OCI-LY1 (cell line): ENCODE data around the gene TTLL9.

Experiments used
- H2AFZ ChIP-seq: fragments of 200-600 bp; sonication (generic), shearing (Covaris generic); 2 replicates; pipeline ENCODE4 v1.6.0; 2014; ENCODE audit warnings: antibody characterized with exemption, mild to moderate bottlenecking, low read length
- H3F3A ChIP-seq: fragments of 200-600 bp; sonication (generic), shearing (Covaris generic); 2 replicates; pipeline ENCODE4 v1.6.0; 2014; ENCODE audit warnings: mild to moderate bottlenecking, antibody characterized with exemption, low read length, moderate library complexity; ENCODE audit not compliant: insufficient read depth
- H3K27ac ChIP-seq: fragments of 200-600 bp; sonication (generic); 2 replicates; pipeline ENCODE4 v1.5.1; 2014; ENCODE audit warnings: low read length, mixed run types, mild to moderate bottlenecking, low read depth; ENCODE audit not compliant: poor library complexity, severe bottlenecking
- H3K27me3 ChIP-seq: fragments of 200-600 bp; sonication (generic); 2 replicates; pipeline ENCODE4 v1.6.0; 2014; ENCODE audit warnings: antibody characterized with exemption, mild to moderate bottlenecking, low read length, moderate library complexity; ENCODE audit not compliant: insufficient read depth
- H3K36me3 ChIP-seq: fragments of 200-600 bp; sonication (generic); 2 replicates; pipeline ENCODE4 v1.6.1; 2014; ENCODE audit warnings: mild to moderate bottlenecking, antibody characterized with exemption, low read length, moderate library complexity, mixed read lengths; ENCODE audit not compliant: insufficient read depth
- H3K4me1 ChIP-seq: fragments of 200-600 bp; sonication (generic); 2 replicates; pipeline ENCODE4 v1.5.1; 2014; ENCODE audit warnings: mild to moderate bottlenecking, low read length, moderate library complexity; ENCODE audit not compliant: insufficient read depth, severe bottlenecking
- H3K4me2 ChIP-seq: fragments of 200-600 bp; sonication (generic), shearing (Covaris generic); 2 replicates; pipeline ENCODE4 v1.6.1; 2014; ENCODE audit warnings: low read length
- H3K4me3 ChIP-seq: fragments of 200-600 bp; sonication (generic); 2 replicates; pipeline ENCODE4 v1.5.1; 2014; ENCODE audit warnings: low read length, low read depth, mild to moderate bottlenecking, mixed read lengths; ENCODE audit not compliant: poor library complexity, severe bottlenecking
- H3K79me2 ChIP-seq: fragments of 200-600 bp; shearing (Covaris generic); 2 replicates; pipeline ENCODE4 v1.6.1; 2016; ENCODE audit warnings: mixed run types, low read length, mixed read lengths; ENCODE audit not compliant: insufficient read depth
- H3K9ac ChIP-seq: fragments of 200-600 bp; sonication (generic), shearing (Covaris generic); 2 replicates; pipeline ENCODE4 v1.6.1; 2014; ENCODE audit warnings: mild to moderate bottlenecking, low read length, mixed read lengths
- H3K9me2 ChIP-seq: fragments of 200-600 bp; sonication (generic), shearing (Covaris generic); 2 replicates; pipeline ENCODE4 v1.6.1; 2014; ENCODE audit warnings: low read depth, mild to moderate bottlenecking, low read length, mixed read lengths
- H3K9me3 ChIP-seq: fragments of 200-600 bp; shearing (Covaris generic); 2 replicates; pipeline ENCODE4 v1.6.1; 2014; ENCODE audit warnings: low read length, mixed read lengths
- H4K20me1 ChIP-seq: fragments of 200-600 bp; sonication (generic), shearing (Covaris generic); 2 replicates; pipeline ENCODE4 v1.6.0; 2016; ENCODE audit warnings: mild to moderate bottlenecking, low read length; ENCODE audit not compliant: insufficient read depth
- CTCF ChIP-seq: fragments of 200-600 bp; sonication (generic), shearing (Covaris generic); IDR thresholded peaks from 2 replicates; pipeline ENCODE4 v1.5.1; 2017; ENCODE audit warnings: mild to moderate bottlenecking, antibody characterized with exemption, low read length, moderate library complexity, mixed read lengths
- EZH2 ChIP-seq: fragments of 200-600 bp; sonication (generic), shearing (Covaris generic); IDR thresholded peaks from 2 replicates; pipeline ENCODE4 v1.8.0; 2017; ENCODE audit warnings: borderline replicate concordance, mixed run types, mild to moderate bottlenecking, antibody characterized with exemption, low read length, moderate library complexity, mixed read lengths

Gene TTLL9

GRCh38 chr20:31962761-31963160 is 92.3 kb downstream of the TTLL9 start:
- TF ChIP-seq EZH2: no peak
- no peak for TF ChIP-seq CTCF
- no peaks in the 10 kb centered on the region for H3K27me3 ChIP-seq
- no peaks in the 10 kb centered on the region for H3K9me2 ChIP-seq
- no peaks in the 10 kb centered on the region for H4K20me1 ChIP-seq
- H3K4me1 ChIP-seq: no peaks in the 10 kb centered on the region
- no peak overlapping the region for H2AFZ ChIP-seq
- no peaks in the 10 kb centered on the region for H3K79me2 ChIP-seq
- H3K36me3 ChIP-seq: no peaks in the 10 kb centered on the region
- no peak overlapping the region for H3K27ac ChIP-seq
- H3K4me3 ChIP-seq: no peak overlapping the region
- H3K9ac ChIP-seq: no peak overlapping the region
- no peak overlapping the region for H3K4me2 ChIP-seq
- H3F3A ChIP-seq: no peaks in the 10 kb centered on the region
- no peaks in the 10 kb centered on the region for H3K9me3 ChIP-seq

GRCh38 chr20:31963889-31964288 is 93.5 kb downstream of the TTLL9 start:
- no peaks in the 10 kb centered on the region for H3K9me2 ChIP-seq

GRCh38 chr20:31966991-31967655 is 96.7 kb downstream of the TTLL9 start:
- no peaks in the 10 kb centered on the region for H3K4me1 ChIP-seq
- no peak overlapping the region for H3K4me3 ChIP-seq
- no peak for TF ChIP-seq EZH2
- no peak for TF ChIP-seq CTCF
- H3K9ac ChIP-seq: no peak overlapping the region
- no peaks in the 10 kb centered on the region for H3K9me3 ChIP-seq
- H4K20me1 ChIP-seq: no peaks in the 10 kb centered on the region
- no peak overlapping the region for H2AFZ ChIP-seq
- no peaks in the 10 kb centered on the region for H3K9me2 ChIP-seq
- no peaks in the 10 kb centered on the region for H3K27me3 ChIP-seq
- H3K79me2 ChIP-seq: no peaks in the 10 kb centered on the region
- H3F3A ChIP-seq: no peaks in the 10 kb centered on the region
- no peak overlapping the region for H3K4me2 ChIP-seq
- H3K36me3 ChIP-seq: no peaks in the 10 kb centered on the region
- H3K27ac ChIP-seq: no peak overlapping the region

More at GRCh38 chr20:31963889-31964288, 93.5 kb downstream of the TTLL9 start:
- H3F3A ChIP-seq: no peaks in the 10 kb centered on the region
- no peaks in the 10 kb centered on the region for H3K4me1 ChIP-seq
- no peak overlapping the region for H2AFZ ChIP-seq
- H3K4me2 ChIP-seq: no peak overlapping the region
- no peak overlapping the region for H3K27ac ChIP-seq
- H3K79me2 ChIP-seq: no peaks in the 10 kb centered on the region
- H3K36me3 ChIP-seq: no peaks in the 10 kb centered on the region
- H4K20me1 ChIP-seq: no peaks in the 10 kb centered on the region
- H3K4me3 ChIP-seq: no peak overlapping the region
- H3K9ac ChIP-seq: no peak overlapping the region
- no peaks in the 10 kb centered on the region for H3K27me3 ChIP-seq
- H3K9me3 ChIP-seq: no peaks in the 10 kb centered on the region
- TF ChIP-seq CTCF (no peak), EZH2 (no peak)
